Measurements from ENCODE around the gene METTL21C. TPM values are rescaled to one million over a fixed set of nuclear protein-coding genes. Genes with fewer than 3 reads are reported as not detected.

Gene METTL21C
- total RNA-seq, 1 donor from 2014 or later: not detected

GRCh38 chr13:102703726-102704035, 8.8 kb upstream of the METTL21C start:
- no peak for TF ChIP-seq CTCF (IDR thresholded peaks at IDR 0.05; ENCODE audit: unreplicated experiment)
- Mint-ChIP-seq H3K4me3 (ENCODE audit: low read depth) (no peak overlapping the region), H3K9me3 (ENCODE audit: low read depth) (peaks cover 4% of the 10 kb centered on the region), H3K27ac (no peak overlapping the region), H3K27me3 (no peaks in the 10 kb centered on the region), H3K4me1 (ENCODE audit: low read depth) (no peaks in the 10 kb centered on the region), H3K36me3 (ENCODE audit: insufficient read depth) (no peaks in the 10 kb centered on the region)
- no peak for DNase-seq (ENCODE audit: low spot score, unreplicated experiment)

- Mint-ChIP-seq H3K4me1 (ENCODE audit: low read depth) (no peaks in the 10 kb centered on the region), H3K9me3 (ENCODE audit: low read depth) (peaks cover 9% of the 10 kb centered on the region), H3K4me3 (ENCODE audit: low read depth) (no peak overlapping the region), H3K27ac (no peak overlapping the region), H3K27me3 (no peaks in the 10 kb centered on the region), H3K36me3 (ENCODE audit: insufficient read depth) (no peaks in the 10 kb centered on the region)
- no peak for TF ChIP-seq CTCF (IDR thresholded peaks at IDR 0.05; ENCODE audit: unreplicated experiment)
- DNase-seq (ENCODE audit: low spot score, unreplicated experiment): no peak
Observed at GRCh38 chr13:102702965-102703725, 8.3 kb upstream of the METTL21C start.

DNA sequence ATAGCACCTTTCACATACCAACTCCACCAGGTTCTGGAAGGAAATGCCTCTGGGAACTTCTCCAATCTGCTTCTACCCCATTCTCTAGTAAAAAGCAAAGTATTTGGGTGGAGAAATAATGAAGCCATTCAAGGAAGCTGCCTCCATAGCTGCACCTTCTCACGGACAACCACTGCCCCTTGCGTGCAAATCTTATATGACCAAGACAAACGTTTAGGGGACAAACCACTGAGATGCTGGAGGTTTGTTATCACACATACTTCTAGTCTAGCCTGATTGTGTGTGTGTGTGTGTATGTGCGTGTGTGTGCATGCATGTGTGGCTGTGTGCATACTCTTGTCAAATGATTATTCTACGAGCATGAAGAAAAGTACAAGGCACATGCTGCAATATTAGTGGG, 6.5 kb upstream of the METTL21C start:
- TF ChIP-seq CTCF (IDR thresholded peaks at IDR 0.05; ENCODE audit: unreplicated experiment): no peak
- no peak overlapping the region for H3K27ac Mint-ChIP-seq
- H3K36me3 Mint-ChIP-seq (ENCODE audit: insufficient read depth): no peaks in the 10 kb centered on the region
- no peaks in the 10 kb centered on the region for H3K27me3 Mint-ChIP-seq
- no peaks in the 10 kb centered on the region for H3K4me1 Mint-ChIP-seq (ENCODE audit: low read depth)
- peaks cover 9% of the 10 kb centered on the region for H3K9me3 Mint-ChIP-seq (ENCODE audit: low read depth)
- H3K4me3 Mint-ChIP-seq (ENCODE audit: low read depth): no peak overlapping the region
- DNase-seq (ENCODE audit: low spot score, unreplicated experiment): no peak

GRCh38 chr13:102700088-102701031, 5.5 kb upstream of the METTL21C start:
- H3K4me3 Mint-ChIP-seq (ENCODE audit: low read depth): no peak overlapping the region
- no peak for TF ChIP-seq CTCF (IDR thresholded peaks at IDR 0.05; ENCODE audit: unreplicated experiment)
- H3K9me3 Mint-ChIP-seq (ENCODE audit: low read depth): peaks cover 9% of the 10 kb centered on the region
- no peaks in the 10 kb centered on the region for H3K27me3 Mint-ChIP-seq
- H3K27ac Mint-ChIP-seq: no peak overlapping the region
- DNase-seq (ENCODE audit: low spot score, unreplicated experiment): no peak
- H3K4me1 Mint-ChIP-seq (ENCODE audit: low read depth): no peaks in the 10 kb centered on the region
- no peaks in the 10 kb centered on the region for H3K36me3 Mint-ChIP-seq (ENCODE audit: insufficient read depth)

GRCh38 chr13:102699504-102699903, 4.7 kb upstream of the METTL21C start:
- Mint-ChIP-seq H3K9me3 (ENCODE audit: low read depth) (peaks cover 9% of the 10 kb centered on the region), H3K4me3 (ENCODE audit: low read depth) (no peak overlapping the region), H3K27ac (no peak overlapping the region), H3K4me1 (ENCODE audit: low read depth) (no peaks in the 10 kb centered on the region), H3K36me3 (ENCODE audit: insufficient read depth) (no peaks in the 10 kb centered on the region), H3K27me3 (no peaks in the 10 kb centered on the region)
- DNase-seq (ENCODE audit: low spot score, unreplicated experiment): no peak
- no peak for TF ChIP-seq CTCF (IDR thresholded peaks at IDR 0.05; ENCODE audit: unreplicated experiment)
